ENCODE results near the gene MOGAT3.

The MOGAT3 gene

GRCh38 chr7:101223528-101223927 lies 22.7 kb upstream of the MOGAT3 start:
- H3K36me3 ChIP-seq (replicated peaks in 1 of 2; ENCODE audit: control insufficient read depth in 2 of 2, insufficient read depth in 2 of 2, low read length in 2 of 2): peaks cover 12 to 30% of the 10 kb centered on the region in 2 donors
- DNase-seq (ENCODE audit: low spot score): no peak
- no peak overlapping the region for H3K4ac ChIP-seq (ENCODE audit: low read length)
- peak overlapping the region; percentile 67 for H3K23ac ChIP-seq (ENCODE audit: low read depth, low read length, poor library complexity)
- peak overlapping the region; percentile 44 for H3K14ac ChIP-seq (ENCODE audit: low read length)
- no peak overlapping the region for H4K8ac ChIP-seq (ENCODE audit: low read depth, low read length)
- no peak overlapping the region for H2BK5ac ChIP-seq (ENCODE audit: low read length)
- no peaks in the 10 kb centered on the region for H3K9me3 ChIP-seq (replicated peaks in 1 of 2; ENCODE audit: control insufficient read depth in 2 of 2, insufficient read depth in 1 of 2, low read depth in 1 of 2, low read length in 2 of 2)
- no peak overlapping the region for H2BK120ac ChIP-seq (ENCODE audit: low read depth, low read length)
- no peak overlapping the region for H3K4me2 ChIP-seq (ENCODE audit: insufficient read depth, low read length, poor library complexity, severe bottlenecking)
- H4K91ac ChIP-seq (ENCODE audit: low read depth, low read length, poor library complexity): no peak overlapping the region
- peaks cover 0 to 3% of the 10 kb centered on the region in 2 donors for H3K4me1 ChIP-seq (ENCODE audit: control insufficient read depth in 2 of 2, insufficient read depth in 1 of 2, low read depth in 1 of 2, low read length in 2 of 2)
- no peak overlapping the region for H3K4me3 ChIP-seq (ENCODE audit: low read length in 2 of 2)
- no CpG with 5 or more reads among the region's 15 CpGs for WGBS, 2 donors (ENCODE audit: extremely low coverage in 2 of 2, insufficient read length in 2 of 2, insufficient replicate concordance in 1 of 2)
- H2BK15ac ChIP-seq (ENCODE audit: low read length): no peak overlapping the region
- H3K27me3 ChIP-seq (ENCODE audit: control insufficient read depth in 3 of 3, insufficient read depth in 3 of 3, low read depth in 1 of 3, low read length in 3 of 3): no peaks in the 10 kb centered on the region
- H2BK12ac ChIP-seq (ENCODE audit: low read length): no peak overlapping the region
- peaks cover 3% of the 10 kb centered on the region for H3K79me1 ChIP-seq (ENCODE audit: low read depth, low read length)
- no peak overlapping the region for H3K27ac ChIP-seq (replicated peaks; ENCODE audit: low read length)
- no peak overlapping the region for H3K9ac ChIP-seq (ENCODE audit: low read depth, low read length, poor library complexity)
- no peak overlapping the region for H3K18ac ChIP-seq (ENCODE audit: low read length)
- H2AFZ ChIP-seq (ENCODE audit: low read length): no peak overlapping the region
- H2AK5ac ChIP-seq (ENCODE audit: low read depth, low read length): no peak overlapping the region

- DNase-seq (ENCODE audit: low spot score): no peak
- Histone ChIP-seq H3K18ac (ENCODE audit: low read length) (no peak overlapping the region), H4K91ac (ENCODE audit: low read depth, low read length, poor library complexity) (no peak overlapping the region), H2AK5ac (ENCODE audit: low read depth, low read length) (no peak overlapping the region), H2AFZ (ENCODE audit: low read length) (no peak overlapping the region), H2BK12ac (ENCODE audit: low read length) (no peak overlapping the region), H2BK5ac (ENCODE audit: low read length) (no peak overlapping the region), H3K9me3 (replicated peaks in 1 of 2; ENCODE audit: control insufficient read depth in 2 of 2, insufficient read depth in 1 of 2, low read depth in 1 of 2, low read length in 2 of 2) (no peaks in the 10 kb centered on the region), H3K79me1 (ENCODE audit: low read depth, low read length) (peaks cover 5% of the 10 kb centered on the region), H2BK120ac (ENCODE audit: low read depth, low read length) (no peak overlapping the region), H2BK15ac (ENCODE audit: low read length) (no peak overlapping the region), H3K36me3 (replicated peaks in 1 of 2; ENCODE audit: control insufficient read depth in 2 of 2, insufficient read depth in 2 of 2, low read length in 2 of 2) (peaks cover 12 to 26% of the 10 kb centered on the region in 2 donors), H3K9ac (ENCODE audit: low read depth, low read length, poor library complexity) (no peak overlapping the region), H3K4ac (ENCODE audit: low read length) (no peak overlapping the region), H3K23ac (ENCODE audit: low read depth, low read length, poor library complexity) (no peak overlapping the region), H3K4me3 (ENCODE audit: low read length in 2 of 2) (no peak overlapping the region), H3K27ac (replicated peaks; ENCODE audit: low read length) (no peak overlapping the region), H3K4me1 (ENCODE audit: control insufficient read depth in 2 of 2, insufficient read depth in 1 of 2, low read depth in 1 of 2, low read length in 2 of 2) (peaks cover 0 to 5% of the 10 kb centered on the region in 2 donors), H3K27me3 (ENCODE audit: control insufficient read depth in 3 of 3, insufficient read depth in 3 of 3, low read depth in 1 of 3, low read length in 3 of 3) (no peaks in the 10 kb centered on the region), H3K14ac (ENCODE audit: low read length) (no peak overlapping the region), H4K8ac (ENCODE audit: low read depth, low read length) (no peak overlapping the region), H3K4me2 (ENCODE audit: insufficient read depth, low read length, poor library complexity, severe bottlenecking) (no peak overlapping the region)
- no CpG with 5 or more reads among the region's 27 CpGs for WGBS, 2 donors (ENCODE audit: extremely low coverage in 2 of 2, insufficient read length in 2 of 2, insufficient replicate concordance in 1 of 2)
Measured at GRCh38 chr7:101222275-101222830, 21.5 kb upstream of the MOGAT3 start.

- no peak overlapping the region for H3K23ac ChIP-seq (ENCODE audit: low read depth, low read length, poor library complexity)
- H3K79me1 ChIP-seq (ENCODE audit: low read depth, low read length): peaks cover 12% of the 10 kb centered on the region
- H3K4me3 ChIP-seq (ENCODE audit: low read length in 2 of 2): no peak overlapping the region
- no peak overlapping the region for H2BK120ac ChIP-seq (ENCODE audit: low read depth, low read length)
- no peak overlapping the region for H4K91ac ChIP-seq (ENCODE audit: low read depth, low read length, poor library complexity)
- no peak overlapping the region for H3K14ac ChIP-seq (ENCODE audit: low read length)
- H2AK5ac ChIP-seq (ENCODE audit: low read depth, low read length): no peak overlapping the region
- no peak overlapping the region for H3K4ac ChIP-seq (ENCODE audit: low read length)
- peaks cover 7 to 27% of the 10 kb centered on the region in 2 donors for H3K36me3 ChIP-seq (replicated peaks in 1 of 2; ENCODE audit: control insufficient read depth in 2 of 2, insufficient read depth in 2 of 2, low read length in 2 of 2)
- no peak overlapping the region for H2BK15ac ChIP-seq (ENCODE audit: low read length)
- no peaks in the 10 kb centered on the region for H3K9me3 ChIP-seq (replicated peaks in 1 of 2; ENCODE audit: control insufficient read depth in 2 of 2, insufficient read depth in 1 of 2, low read depth in 1 of 2, low read length in 2 of 2)
- H2BK5ac ChIP-seq (ENCODE audit: low read length): no peak overlapping the region
- H3K4me1 ChIP-seq (ENCODE audit: control insufficient read depth in 2 of 2, insufficient read depth in 1 of 2, low read depth in 1 of 2, low read length in 2 of 2): peaks cover 6 to 11% of the 10 kb centered on the region in 2 donors
- no CpG with 5 or more reads among the region's 5 CpGs for WGBS, 2 donors (ENCODE audit: extremely low coverage in 2 of 2, insufficient read length in 2 of 2, insufficient replicate concordance in 1 of 2)
- H3K4me2 ChIP-seq (ENCODE audit: insufficient read depth, low read length, poor library complexity, severe bottlenecking): no peak overlapping the region
- no peak overlapping the region for H3K9ac ChIP-seq (ENCODE audit: low read depth, low read length, poor library complexity)
- no peak overlapping the region for H2BK12ac ChIP-seq (ENCODE audit: low read length)
- H4K8ac ChIP-seq (ENCODE audit: low read depth, low read length): no peak overlapping the region
- no peak overlapping the region for H2AFZ ChIP-seq (ENCODE audit: low read length)
- H3K27ac ChIP-seq (replicated peaks; ENCODE audit: low read length): no peak overlapping the region
- no peak for DNase-seq (ENCODE audit: low spot score)
- no peak overlapping the region for H3K18ac ChIP-seq (ENCODE audit: low read length)
- H3K27me3 ChIP-seq (ENCODE audit: control insufficient read depth in 3 of 3, insufficient read depth in 3 of 3, low read depth in 1 of 3, low read length in 3 of 3): no peaks in the 10 kb centered on the region
Measured at GRCh38 chr7:101220295-101220694, 19.5 kb upstream of the MOGAT3 start.

GRCh38 chr7:101218236-101219125 lies 17.6 kb upstream of the MOGAT3 start:
- WGBS, 2 donors (ENCODE audit: extremely low coverage in 2 of 2, insufficient read length in 2 of 2, insufficient replicate concordance in 1 of 2): no CpG with 5 or more reads among the region's 26 CpGs
- Histone ChIP-seq H3K9me3 (replicated peaks in 1 of 2; ENCODE audit: control insufficient read depth in 2 of 2, insufficient read depth in 1 of 2, low read depth in 1 of 2, low read length in 2 of 2) (no peaks in the 10 kb centered on the region), H3K18ac (ENCODE audit: low read length) (peak overlapping the region; percentile 24), H2BK120ac (ENCODE audit: low read depth, low read length) (no peak overlapping the region), H3K14ac (ENCODE audit: low read length) (no peak overlapping the region), H3K27ac (replicated peaks; ENCODE audit: low read length) (no peak overlapping the region), H3K36me3 (replicated peaks in 1 of 2; ENCODE audit: control insufficient read depth in 2 of 2, insufficient read depth in 2 of 2, low read length in 2 of 2) (peaks cover 3 to 19% of the 10 kb centered on the region in 2 donors), H2AK5ac (ENCODE audit: low read depth, low read length) (no peak overlapping the region), H3K9ac (ENCODE audit: low read depth, low read length, poor library complexity) (peak overlapping the region; percentile 87), H3K4me1 (ENCODE audit: control insufficient read depth in 2 of 2, insufficient read depth in 1 of 2, low read depth in 1 of 2, low read length in 2 of 2) (peaks cover 6 to 11% of the 10 kb centered on the region in 2 donors), H2BK15ac (ENCODE audit: low read length) (no peak overlapping the region), H4K8ac (ENCODE audit: low read depth, low read length) (no peak overlapping the region), H3K23ac (ENCODE audit: low read depth, low read length, poor library complexity) (peak overlapping the region; percentile 65), H2AFZ (ENCODE audit: low read length) (peak overlapping the region; percentile 84), H3K4me3 (ENCODE audit: low read length in 2 of 2) (peak overlapping the region; percentile 76 to 89), H3K4me2 (ENCODE audit: insufficient read depth, low read length, poor library complexity, severe bottlenecking) (peak overlapping the region; percentile 91), H3K4ac (ENCODE audit: low read length) (no peak overlapping the region), H4K91ac (ENCODE audit: low read depth, low read length, poor library complexity) (no peak overlapping the region), H3K79me1 (ENCODE audit: low read depth, low read length) (peaks cover 12% of the 10 kb centered on the region), H3K27me3 (ENCODE audit: control insufficient read depth in 3 of 3, insufficient read depth in 3 of 3, low read depth in 1 of 3, low read length in 3 of 3) (no peaks in the 10 kb centered on the region), H2BK5ac (ENCODE audit: low read length) (no peak overlapping the region), H2BK12ac (ENCODE audit: low read length) (no peak overlapping the region)
- no peak for DNase-seq (ENCODE audit: low spot score)

All from neuronal stem cell (in vitro differentiated cells).